HG02852 (cell line): ENCODE measurements around the gene TIMM23B.
"Not testable (repeated sequence)": the region's sequence is repeated elsewhere in the genome, so short reads cannot be mapped to it uniquely, and the experiment has no call there.

Experiments used
- ATAC-seq: cut with Tn5 transposase; IDR thresholded peaks from one replicate; pipeline ENCODE4 v1.9.1; 2021; ENCODE audit warnings: mild to moderate bottlenecking, moderate library complexity; ENCODE audit not compliant: unreplicated experiment

TIMM23B gene, protein sequence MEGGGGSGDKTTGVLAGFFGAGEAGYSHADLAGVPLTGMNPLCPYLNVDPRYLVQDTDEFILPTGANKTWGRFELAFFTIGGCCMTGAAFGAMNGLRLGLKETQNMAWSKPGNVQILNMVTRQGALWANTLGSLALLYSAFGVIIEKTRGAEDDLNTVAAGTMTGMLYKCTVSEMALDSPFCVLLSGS

DNA sequence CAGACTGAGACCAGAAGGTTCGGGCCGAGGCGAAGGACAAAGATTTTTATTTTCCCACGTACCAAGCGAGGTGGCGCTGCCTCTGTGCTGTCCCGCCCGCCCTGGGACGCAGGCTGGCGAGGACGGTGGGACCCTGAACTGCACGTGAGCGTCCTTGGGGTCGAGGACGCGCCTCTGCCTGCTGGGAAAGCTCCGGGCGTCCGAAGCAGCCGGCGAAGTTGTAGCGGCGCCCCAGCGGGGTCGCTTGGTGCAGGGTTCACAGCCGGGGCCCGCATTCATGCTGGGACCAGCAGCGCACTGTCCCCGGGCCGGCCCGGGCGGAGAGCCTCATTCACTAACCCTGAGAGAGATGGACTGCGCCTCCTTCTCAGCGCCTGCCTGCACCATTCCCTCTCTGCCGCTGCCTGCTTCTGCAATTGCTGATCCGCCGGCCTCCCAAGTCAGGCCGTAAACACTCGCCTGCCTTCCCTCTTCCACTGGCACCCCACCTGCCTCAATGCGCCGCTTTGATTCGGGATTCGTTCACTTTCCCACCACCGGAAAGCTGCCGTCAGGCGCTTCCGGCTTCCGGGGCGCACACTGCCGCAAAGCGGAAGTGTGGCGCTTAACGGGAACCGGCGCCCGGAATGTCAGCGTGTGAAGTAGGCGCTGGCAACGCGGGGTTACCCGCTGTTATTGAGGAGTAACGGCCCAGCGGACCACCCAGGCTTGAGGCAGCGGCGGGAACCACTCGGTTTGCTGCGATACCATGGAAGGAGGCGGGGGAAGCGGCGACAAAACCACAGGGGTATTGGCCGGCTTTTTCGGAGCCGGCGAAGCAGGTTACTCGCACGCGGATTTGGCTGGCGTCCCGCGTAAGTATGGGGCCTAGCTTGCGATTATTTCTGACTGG lies at the start of gene TIMM23B, which contains the start of gene PARG:
Gene TIMM23B, plus strand, starts transcription at position 607 of the 892 bp plus-strand sequence. Its CDS starts 142 bp downstream, at position 749.
Gene PARG, minus strand, starts transcription at position 581 of the 892 bp plus-strand sequence. Its CDS starts 302 bp downstream, at position 279.
- peak; percentile 71 for ATAC-seq

DNA sequence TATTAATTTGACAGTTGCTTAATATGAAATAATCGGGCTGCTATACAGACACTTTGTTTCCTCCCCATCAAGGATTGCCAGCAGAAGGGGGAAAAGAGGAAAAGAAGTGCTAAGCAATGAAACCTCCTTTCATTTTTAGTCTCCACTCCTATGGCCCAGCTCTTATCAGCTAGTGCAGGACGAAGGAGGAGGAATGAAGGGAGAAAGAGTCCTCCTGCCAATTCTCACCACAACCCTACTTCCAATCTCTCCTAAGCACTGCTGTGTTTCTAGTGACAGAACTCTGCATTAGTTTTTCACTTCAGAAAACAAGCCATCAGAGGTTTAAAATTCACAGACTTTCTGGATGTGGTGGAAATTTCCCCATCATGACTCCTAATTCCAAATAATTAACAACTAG lies 41.9 kb upstream of the TIMM23B start:
- not testable (repeated sequence) for ATAC-seq

GRCh38 chr10:49900406-49900805 lies 41.4 kb upstream of the TIMM23B start:
- not testable (repeated sequence) for ATAC-seq

DNA sequence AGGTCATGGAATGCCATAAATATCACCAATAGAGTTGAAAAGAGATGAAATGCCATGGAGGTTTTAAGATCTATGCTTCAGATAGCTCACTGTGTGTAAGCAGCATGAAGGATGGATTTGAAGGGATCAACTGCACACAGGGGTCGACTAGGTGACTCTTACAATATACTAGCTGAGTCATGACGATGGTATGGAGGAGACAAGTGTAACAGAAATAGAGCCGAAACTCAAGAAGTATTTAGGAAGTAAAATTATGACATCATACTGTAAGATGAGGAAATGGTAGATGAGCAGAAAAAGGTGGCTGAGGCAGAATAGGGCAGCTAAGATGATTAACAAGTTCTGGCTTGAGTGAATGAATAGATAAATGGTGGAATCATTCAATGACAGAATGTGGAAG lies 38.0 kb upstream of the TIMM23B start:
- ATAC-seq: not testable (repeated sequence)

DNA sequence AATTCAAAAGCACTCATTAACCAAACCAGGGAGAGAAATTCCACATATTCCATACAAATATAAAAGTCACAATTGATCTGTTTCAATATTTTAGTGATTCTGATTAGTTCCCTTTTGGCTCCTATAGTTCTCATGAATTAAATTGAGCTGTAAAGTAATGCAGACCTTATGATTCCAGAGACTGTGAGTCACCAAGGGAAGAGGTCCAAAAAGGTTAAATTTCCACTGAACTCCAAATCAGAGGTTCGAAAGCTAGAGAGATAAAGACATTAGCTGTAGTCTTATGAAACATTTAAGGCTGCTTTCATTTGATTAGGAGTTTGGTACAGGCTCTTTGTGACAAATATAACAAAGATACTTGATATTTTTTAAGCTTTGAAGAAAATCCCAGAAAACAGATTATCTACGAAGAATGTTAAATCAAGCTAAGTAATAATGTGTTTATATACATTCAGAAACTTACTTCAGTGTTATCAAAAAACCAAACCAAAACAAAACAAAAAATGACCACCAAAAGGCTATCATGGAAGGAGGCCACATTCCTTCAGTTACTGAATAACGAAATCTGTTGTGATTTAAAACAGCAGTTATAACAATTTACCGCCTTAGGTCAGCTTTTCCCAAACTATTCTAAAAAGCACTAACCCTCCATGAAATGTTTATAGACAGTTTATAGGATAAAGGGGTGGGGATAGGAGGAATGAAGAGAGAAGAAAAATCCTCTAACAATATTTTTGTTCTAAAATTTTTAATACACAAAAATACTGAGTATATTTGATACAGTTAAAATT lies 33.4 kb upstream of the TIMM23B start:
- ATAC-seq: not testable (repeated sequence)

GRCh38 chr10:49910295-49910694 lies 31.6 kb upstream of the TIMM23B start:
- not testable (repeated sequence) for ATAC-seq

- ATAC-seq: not testable (repeated sequence)
Measured at GRCh38 chr10:49916451-49916850, 25.4 kb upstream of the TIMM23B start.

DNA sequence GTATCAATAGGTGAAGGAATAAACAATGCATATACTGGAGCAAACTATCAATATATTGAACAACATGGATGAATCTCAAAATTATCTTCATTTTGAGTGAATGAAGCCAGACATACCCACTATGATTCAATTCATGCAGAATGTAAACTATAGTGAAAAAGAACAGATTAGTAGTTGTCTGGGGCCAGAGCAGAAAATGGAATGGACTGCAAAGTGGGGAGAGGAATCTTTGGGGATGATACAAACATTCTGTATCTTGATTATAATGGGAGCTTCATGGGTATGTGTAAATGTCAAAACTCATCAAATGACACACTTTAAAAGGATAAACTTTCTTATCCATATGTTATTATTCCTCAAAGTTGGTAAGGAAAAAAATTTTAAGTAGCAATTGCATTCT lies 23.9 kb upstream of the TIMM23B start:
- ATAC-seq: not testable (repeated sequence)

DNA sequence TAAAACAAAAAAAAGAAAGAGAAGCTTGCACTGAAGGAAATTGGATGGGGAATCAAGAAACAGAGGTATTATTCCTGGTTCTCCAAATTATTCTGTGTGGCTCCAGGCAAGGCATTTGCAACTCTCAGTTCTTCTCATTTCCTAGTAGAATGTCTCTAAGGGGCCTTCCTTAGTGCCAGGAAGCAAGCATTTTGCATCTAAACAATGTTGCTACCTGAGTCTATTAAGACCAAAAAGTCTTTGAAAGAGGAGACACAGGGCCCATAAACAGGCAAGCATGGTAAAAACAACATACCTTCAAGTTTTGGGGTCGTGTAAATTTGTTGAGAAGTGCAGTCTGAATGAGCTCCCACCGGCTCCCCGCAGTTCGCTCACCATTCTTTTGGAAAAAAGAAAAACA lies 19.8 kb upstream of the TIMM23B start:
- ATAC-seq: not testable (repeated sequence)

DNA sequence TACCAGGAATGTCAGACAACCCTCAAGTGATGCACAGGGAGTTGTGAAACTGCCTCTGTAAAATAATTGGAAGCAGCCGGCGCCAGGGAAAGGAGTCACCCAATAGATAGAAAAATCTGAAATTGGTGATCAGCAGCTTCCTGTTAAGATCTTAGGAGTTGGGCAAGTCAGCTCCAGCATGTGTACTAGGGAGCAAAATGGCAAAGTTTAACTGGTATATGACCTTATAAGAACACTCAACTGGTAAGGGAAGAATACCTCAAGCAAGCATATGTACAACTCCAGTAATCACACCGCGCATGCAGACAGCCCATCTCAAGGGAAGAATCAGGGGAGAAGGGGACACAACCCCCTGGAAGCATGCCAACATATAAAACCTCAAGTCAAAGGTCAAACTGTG lies 18.3 kb upstream of the TIMM23B start:
- ATAC-seq: not testable (repeated sequence)

GRCh38 chr10:49931276-49931675 lies 10.6 kb upstream of the TIMM23B start:
- not testable (repeated sequence) for ATAC-seq

GRCh38 chr10:49931959-49932728 lies 9.7 kb upstream of the TIMM23B start:
- not testable (repeated sequence) for ATAC-seq

DNA sequence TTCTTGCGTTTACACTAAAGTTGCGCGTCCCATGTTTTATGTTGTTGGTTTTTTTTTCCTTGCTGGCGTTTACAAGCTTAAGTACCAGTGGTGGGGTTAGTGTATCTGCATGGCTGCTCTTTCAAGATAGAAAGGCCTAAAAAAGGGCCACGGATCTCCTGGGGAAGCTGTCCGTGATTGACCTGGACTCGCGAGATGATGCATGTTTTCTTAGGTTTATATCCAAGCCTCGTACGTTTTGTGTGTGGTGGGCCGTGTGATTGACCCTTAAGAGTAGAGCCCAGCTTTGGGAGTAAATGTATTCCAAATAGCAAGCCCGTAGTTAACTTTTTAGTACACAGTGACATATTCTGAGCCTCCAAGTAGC lies 469 bp downstream of the TIMM23B start:
- peak; percentile 24 for ATAC-seq

DNA sequence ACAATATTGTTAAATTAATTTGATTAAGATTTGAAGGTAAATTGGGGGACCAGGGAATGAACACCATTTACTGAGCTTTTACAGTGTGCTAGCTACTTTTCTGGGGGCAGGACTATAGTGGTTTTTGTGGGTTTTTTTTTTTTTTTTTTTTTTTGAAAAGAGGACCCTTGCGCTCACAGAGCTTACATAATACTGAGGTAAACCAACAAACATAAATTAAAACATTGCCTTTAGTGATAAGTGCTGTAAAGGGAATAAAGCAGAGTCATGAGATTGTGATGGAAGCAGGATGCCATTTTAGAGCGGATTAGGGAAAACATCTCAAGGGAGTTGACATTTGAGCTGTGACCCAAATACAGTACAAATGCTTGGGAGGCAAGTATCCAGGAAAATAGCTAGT lies 1.8 kb downstream of the TIMM23B start:
- not testable (repeated sequence) for ATAC-seq

DNA sequence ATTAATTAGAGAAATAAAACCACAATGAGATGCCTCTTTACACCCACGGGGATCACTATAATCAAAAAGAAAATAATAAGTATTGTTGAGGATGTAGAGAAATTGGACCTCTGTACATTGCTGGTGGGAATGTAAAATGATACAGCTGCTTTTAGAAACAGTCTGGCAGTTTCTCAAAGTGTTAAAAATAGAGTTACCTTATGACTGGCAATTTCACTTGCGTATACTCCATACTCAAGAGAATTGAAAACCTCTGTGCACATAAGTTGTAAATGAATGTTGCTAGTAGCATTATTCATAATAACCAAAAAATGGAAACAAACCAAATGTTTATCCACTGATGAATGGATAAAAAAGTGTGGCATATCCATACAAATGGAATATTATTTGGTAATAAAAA lies 6.3 kb downstream of the TIMM23B start:
- ATAC-seq: peak; percentile 92

DNA sequence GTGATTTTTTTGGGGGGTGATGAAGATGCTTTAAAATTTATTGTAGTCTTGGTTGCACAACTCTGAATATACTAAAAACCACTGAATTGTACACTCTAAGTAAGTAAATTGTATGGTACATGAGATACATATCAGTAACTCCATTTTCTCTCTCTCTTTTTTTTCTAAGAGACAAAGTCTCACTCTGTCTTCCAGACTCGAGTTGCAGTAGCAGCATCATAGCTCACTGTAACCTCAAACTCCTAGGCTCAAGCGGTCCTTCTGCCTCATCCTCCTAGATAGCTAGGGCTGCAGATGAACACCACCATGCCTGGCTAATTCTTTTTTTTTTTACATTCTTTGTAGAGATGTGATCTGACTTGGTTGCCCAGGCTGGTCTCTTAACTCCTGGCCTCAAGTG lies 6.9 kb downstream of the TIMM23B start:
- ATAC-seq: not testable (repeated sequence)

DNA sequence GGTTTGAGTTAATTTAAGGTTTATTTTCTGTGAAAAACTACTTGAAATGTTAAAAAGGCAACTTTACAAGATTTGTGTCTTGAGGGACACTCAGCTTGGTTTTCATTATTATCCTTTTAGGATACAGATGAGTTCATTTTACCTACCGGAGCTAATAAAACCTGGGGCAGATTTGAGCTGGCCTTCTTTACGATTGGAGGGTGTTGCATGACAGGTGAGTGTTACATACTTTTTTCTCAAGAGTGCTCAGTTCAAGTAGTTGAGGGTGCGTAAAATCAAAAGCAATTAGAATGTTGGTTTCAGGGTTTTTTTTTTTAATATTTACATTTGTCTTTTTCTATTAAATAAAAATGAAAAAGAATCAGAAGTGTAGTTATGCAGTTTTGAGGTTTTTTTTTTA lies 10.2 kb downstream of the TIMM23B start:
- not testable (repeated sequence) for ATAC-seq

- not testable (repeated sequence) for ATAC-seq
Measured at GRCh38 chr10:49953122-49953521, 11.3 kb downstream of the TIMM23B start.

GRCh38 chr10:49970331-49970857 lies 28.5 kb downstream of the TIMM23B start:
- not testable (repeated sequence) for ATAC-seq

DNA sequence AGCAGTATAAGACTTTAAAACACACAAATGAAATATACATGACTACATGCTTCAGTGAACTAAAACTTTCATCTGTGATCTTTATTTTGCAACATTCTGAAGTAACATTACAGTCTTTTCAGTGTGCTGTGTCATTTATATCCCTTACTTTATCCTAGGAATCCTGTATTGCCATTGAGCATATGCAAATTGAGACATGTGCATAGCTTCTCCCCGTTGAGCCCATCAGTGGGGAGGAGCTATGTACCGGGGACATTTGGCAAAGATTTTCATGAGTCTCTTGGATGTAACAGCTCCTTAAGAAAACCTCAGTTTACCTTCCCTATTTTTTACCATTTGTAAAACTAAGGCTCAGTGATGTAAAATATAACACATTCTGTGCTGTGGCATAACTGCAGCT lies 29.6 kb downstream of the TIMM23B start:
- not testable (repeated sequence) for ATAC-seq
